Fibroblast of lung (primary cell): ENCODE results near the gene CENPB. TPM values are rescaled to one million over a fixed set of nuclear protein-coding genes. Genes with fewer than 3 reads are reported as not detected.
"Not testable (repeated sequence)": the region's sequence is repeated elsewhere in the genome, so short reads cannot be mapped to it uniquely, and the experiment has no call there.

Source experiments
- DNase-seq, 2 donors: peaks; one replicate each; pipeline versions ENCODE4 v3.0.0 to v3.0.0-alpha.2; 2010; ENCODE audit warnings: low read depth in 2 of 2
- H2AFZ ChIP-seq: 2 replicates; pipeline ENCODE4 v1.5.1; 2012; ENCODE audit warnings: low read length, control low read depth, inconsistent platforms
- H3K27ac ChIP-seq: 2 replicates; pipeline ENCODE4 v1.5.1; 2011; ENCODE audit warnings: low read length, control low read depth; ENCODE audit not compliant: insufficient read depth
- H3K27me3 ChIP-seq: 2 replicates; pipeline ENCODE4 v1.5.1; 2011; ENCODE audit warnings: mild to moderate bottlenecking, low read length; ENCODE audit not compliant: control insufficient read depth, insufficient read depth
- H3K36me3 ChIP-seq: 2 replicates; pipeline ENCODE4 v1.5.1; 2011; ENCODE audit warnings: low read length; ENCODE audit not compliant: control insufficient read depth, insufficient read depth
- H3K4me1 ChIP-seq: 2 replicates; pipeline ENCODE4 v1.5.1; 2011; ENCODE audit warnings: low read length; ENCODE audit not compliant: control insufficient read depth, insufficient read depth; ENCODE audit errors: extremely low read depth
- H3K4me2 ChIP-seq: 2 replicates; pipeline ENCODE4 v1.5.1; 2011; ENCODE audit warnings: low read length, control low read depth; ENCODE audit not compliant: insufficient read depth; ENCODE audit errors: extremely low read depth
- H3K4me3 ChIP-seq, 4 experiments: fragments of 200-600 bp in 1 of 4; sonication (generic) in 1 of 4; replicated peaks in 1 of 4; 2 replicates each; pipeline ENCODE4 v1.5.1; 2011 to 2016; ENCODE audit warnings: low read length in 4 of 4, low read depth in 3 of 4, mild to moderate bottlenecking in 3 of 4, control low read depth in 2 of 4, inconsistent platforms in 1 of 4, mixed read lengths in 1 of 4; ENCODE audit not compliant: insufficient read depth in 1 of 4; ENCODE audit errors: control extremely low read depth in 1 of 4
- H3K79me2 ChIP-seq: 2 replicates; pipeline ENCODE4 v1.5.1; 2012; ENCODE audit warnings: mild to moderate bottlenecking, low read length, inconsistent platforms; ENCODE audit not compliant: control insufficient read depth, insufficient read depth
- H3K9ac ChIP-seq: 2 replicates; pipeline ENCODE4 v1.5.1; 2011; ENCODE audit warnings: mild to moderate bottlenecking, low read length, control low read depth; ENCODE audit not compliant: insufficient read depth
- H3K9me3 ChIP-seq: 2 replicates; pipeline ENCODE4 v1.5.1; 2012; ENCODE audit warnings: low read depth, low read length; ENCODE audit not compliant: control insufficient read depth, insufficient read depth
- H4K20me1 ChIP-seq: 2 replicates; pipeline ENCODE4 v1.5.1; 2011; ENCODE audit warnings: low read length; ENCODE audit not compliant: control insufficient read depth, insufficient read depth; ENCODE audit errors: extremely low read depth
- EZH2 ChIP-seq: IDR thresholded peaks from 2 replicates; pipeline ENCODE4 v1.5.1; 2012; ENCODE audit warnings: low read length, control low read depth, mild to moderate bottlenecking; ENCODE audit errors: missing control alignments
- polyA minus RNA-seq: library from RNA; depleted of rRNA, polyadenylated mRNA; stranded (reverse); fragments of >200 nt; gene quantifications from 2 replicates; pipeline ENCODE4 v1.2.3, GENCODE V29; 2011; ENCODE audit warnings: low replicate concordance
- polyA plus RNA-seq, 2 donors: library from polyadenylated mRNA; depleted of rRNA in 1 of 2; stranded (reverse) in 1 of 2; unstranded in 1 of 2; fragments of >200 nt; gene quantifications; 2 replicates each; pipeline ENCODE4 v1.2.1, GENCODE V29; 2011 to 2012; ENCODE audit warnings: missing spikeins in 1 of 2
- total RNA-seq: library from RNA; depleted of rRNA; stranded (reverse); fragments of >200 nt; gene quantifications from 2 replicates; pipeline ENCODE4 v1.2.1, GENCODE V29; 2014
- TF ChIP-seq, protein P1 (sequence below), 2 donors: IDR thresholded peaks in 1 of 2; conservative IDR thresholded peaks in 1 of 2; 1 replicate in 1 of 2; 2 replicates in 1 of 2; pipeline ENCODE4 v1.5.1; 2011 to 2012; ENCODE audit warnings: low read length in 2 of 2, control low read depth in 1 of 2, inconsistent platforms in 1 of 2, low read depth in 1 of 2, mild to moderate bottlenecking in 1 of 2

The CENPB gene, protein sequence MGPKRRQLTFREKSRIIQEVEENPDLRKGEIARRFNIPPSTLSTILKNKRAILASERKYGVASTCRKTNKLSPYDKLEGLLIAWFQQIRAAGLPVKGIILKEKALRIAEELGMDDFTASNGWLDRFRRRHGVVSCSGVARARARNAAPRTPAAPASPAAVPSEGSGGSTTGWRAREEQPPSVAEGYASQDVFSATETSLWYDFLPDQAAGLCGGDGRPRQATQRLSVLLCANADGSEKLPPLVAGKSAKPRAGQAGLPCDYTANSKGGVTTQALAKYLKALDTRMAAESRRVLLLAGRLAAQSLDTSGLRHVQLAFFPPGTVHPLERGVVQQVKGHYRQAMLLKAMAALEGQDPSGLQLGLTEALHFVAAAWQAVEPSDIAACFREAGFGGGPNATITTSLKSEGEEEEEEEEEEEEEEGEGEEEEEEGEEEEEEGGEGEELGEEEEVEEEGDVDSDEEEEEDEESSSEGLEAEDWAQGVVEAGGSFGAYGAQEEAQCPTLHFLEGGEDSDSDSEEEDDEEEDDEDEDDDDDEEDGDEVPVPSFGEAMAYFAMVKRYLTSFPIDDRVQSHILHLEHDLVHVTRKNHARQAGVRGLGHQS
- 106 TPM in 2 replicates for total RNA-seq
- polyA plus RNA-seq, result 32.6 and 52.7 TPM in 2 replicates
- 71.6 and 118 TPM in 2 replicates for polyA plus RNA-seq (2012)
- polyA minus RNA-seq, result 78.5 and 104 TPM in 2 replicates

DNA sequence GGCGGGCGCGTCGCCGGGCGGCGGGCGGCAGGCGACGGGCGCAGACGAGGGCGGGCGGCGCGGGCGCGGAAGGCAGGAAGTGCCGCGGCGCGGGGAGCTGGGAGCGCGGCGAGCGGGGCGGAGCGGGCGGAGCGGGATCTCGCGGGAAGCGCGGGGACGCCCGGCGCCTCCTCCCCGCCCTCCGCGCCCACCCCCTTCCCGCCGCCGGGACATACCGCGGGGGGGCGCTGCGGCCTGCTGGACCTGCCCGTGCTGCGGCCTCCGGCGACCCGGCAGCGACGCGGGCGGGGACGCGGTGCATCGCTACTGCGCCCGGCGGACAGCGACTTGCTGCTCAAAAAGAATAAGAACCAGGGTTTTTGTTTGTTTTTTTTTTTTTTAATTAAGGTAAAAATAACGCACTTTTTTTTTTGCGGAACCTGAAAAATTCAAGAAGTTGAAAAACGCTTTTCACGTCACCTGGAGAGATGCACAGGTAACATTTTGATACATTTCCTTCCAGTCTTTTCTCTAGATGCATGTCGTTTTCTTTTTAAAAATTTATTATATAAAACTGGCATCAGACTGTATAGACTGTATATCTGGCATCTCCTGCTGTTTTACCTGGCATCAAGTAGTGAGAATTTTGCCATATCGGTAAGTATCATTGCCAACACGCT lies at the start of gene CENPB:
TSS of gene CENPB (minus strand) at position 76 of the 659 bp plus-strand sequence. CDS start 257 bp downstream, outside the sequence.
- H3K79me2 ChIP-seq, result peaks cover 34% of the 10 kb centered on the region
- peaks cover 17% of the 10 kb centered on the region for H3K4me1 ChIP-seq
- no peak for TF ChIP-seq EZH2
- TF ChIP-seq, protein P1, sequence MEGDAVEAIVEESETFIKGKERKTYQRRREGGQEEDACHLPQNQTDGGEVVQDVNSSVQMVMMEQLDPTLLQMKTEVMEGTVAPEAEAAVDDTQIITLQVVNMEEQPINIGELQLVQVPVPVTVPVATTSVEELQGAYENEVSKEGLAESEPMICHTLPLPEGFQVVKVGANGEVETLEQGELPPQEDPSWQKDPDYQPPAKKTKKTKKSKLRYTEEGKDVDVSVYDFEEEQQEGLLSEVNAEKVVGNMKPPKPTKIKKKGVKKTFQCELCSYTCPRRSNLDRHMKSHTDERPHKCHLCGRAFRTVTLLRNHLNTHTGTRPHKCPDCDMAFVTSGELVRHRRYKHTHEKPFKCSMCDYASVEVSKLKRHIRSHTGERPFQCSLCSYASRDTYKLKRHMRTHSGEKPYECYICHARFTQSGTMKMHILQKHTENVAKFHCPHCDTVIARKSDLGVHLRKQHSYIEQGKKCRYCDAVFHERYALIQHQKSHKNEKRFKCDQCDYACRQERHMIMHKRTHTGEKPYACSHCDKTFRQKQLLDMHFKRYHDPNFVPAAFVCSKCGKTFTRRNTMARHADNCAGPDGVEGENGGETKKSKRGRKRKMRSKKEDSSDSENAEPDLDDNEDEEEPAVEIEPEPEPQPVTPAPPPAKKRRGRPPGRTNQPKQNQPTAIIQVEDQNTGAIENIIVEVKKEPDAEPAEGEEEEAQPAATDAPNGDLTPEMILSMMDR (conservative IDR thresholded peaks at IDR 0.05 in 1 of 2, IDR thresholded peaks at IDR 0.05 in 1 of 2; ENCODE audit: low read depth in 1 of 2, low read length in 2 of 2), result peak; percentile 40 to 55
- no peaks in the 10 kb centered on the region for H3K9me3 ChIP-seq
- peak within 1 kb of the TSS; percentile 75 for H3K9ac ChIP-seq
- no peak within 1 kb of the TSS for H2AFZ ChIP-seq
- H4K20me1 ChIP-seq, result peaks cover 2% of the 10 kb centered on the region
- H3K27ac ChIP-seq, result peak within 1 kb of the TSS; percentile 81
- H3K27me3 ChIP-seq, result no peaks in the 10 kb centered on the region
- peak within 1 kb of the TSS; percentile 90 for H3K4me2 ChIP-seq
- H3K4me3 ChIP-seq, result peak within 1 kb of the TSS; percentile 67 to 82 (median 72)
- peak; percentile 71 to 81 for DNase-seq
- H3K36me3 ChIP-seq, result peaks cover 5% of the 10 kb centered on the region

DNA sequence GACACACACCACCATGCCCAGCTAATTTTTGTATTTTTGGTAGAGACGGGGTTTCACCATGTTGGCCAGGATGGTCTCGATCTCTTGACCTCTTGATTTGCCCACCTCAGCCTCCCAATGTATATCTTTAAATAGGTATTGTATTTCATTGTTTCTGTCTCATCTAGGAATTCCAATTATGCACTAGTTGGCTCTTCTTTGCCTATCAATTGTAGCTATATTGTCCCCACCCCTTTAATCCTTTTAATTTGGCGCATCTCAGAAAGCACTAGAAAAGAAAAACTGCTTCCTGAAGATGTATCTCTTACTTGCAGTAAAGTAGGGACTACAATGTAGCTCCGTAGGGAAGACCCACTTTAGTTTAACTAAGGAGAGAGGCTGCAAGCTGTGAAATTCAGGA lies 49.6 kb upstream of the CENPB start:
- Histone ChIP-seq H3K4me2 (no peak overlapping the region), H2AFZ (no peak overlapping the region), H3K36me3 (no peaks in the 10 kb centered on the region), H3K9ac (no peak overlapping the region), H3K79me2 (no peaks in the 10 kb centered on the region), H4K20me1 (no peaks in the 10 kb centered on the region), H3K4me1 (no peaks in the 10 kb centered on the region), H3K4me3 (no peak overlapping the region), H3K27ac (no peak overlapping the region), H3K9me3 (no peaks in the 10 kb centered on the region), H3K27me3 (no peaks in the 10 kb centered on the region)
- TF ChIP-seq, protein P1 (conservative IDR thresholded peaks at IDR 0.05 in 1 of 2, IDR thresholded peaks at IDR 0.05 in 1 of 2; ENCODE audit: low read depth in 1 of 2, low read length in 2 of 2), result no peak
- no peak for TF ChIP-seq EZH2
- no peak for DNase-seq

DNA sequence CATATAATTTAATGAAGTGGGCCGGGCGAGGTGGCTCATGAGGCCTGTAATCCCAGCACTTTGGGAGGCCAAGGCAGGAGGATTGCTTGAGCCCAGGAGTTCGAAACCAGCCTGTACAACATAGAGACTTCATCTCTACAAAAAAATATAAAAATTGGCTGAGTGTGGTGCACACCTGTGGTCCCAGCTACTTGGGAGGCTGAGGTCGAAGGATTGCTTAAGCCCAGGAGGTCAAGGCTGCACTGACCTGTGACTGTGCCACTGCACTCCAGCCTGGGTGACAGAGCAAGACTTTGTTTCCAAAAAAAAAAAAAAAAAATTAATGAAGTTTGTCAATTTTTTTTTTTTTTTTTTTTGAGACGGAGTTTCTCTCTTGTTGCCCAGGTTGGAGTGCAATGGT lies 43.4 kb upstream of the CENPB start:
- not testable (repeated sequence) for H3K4me2 ChIP-seq, H2AFZ ChIP-seq, H3K27me3 ChIP-seq, H4K20me1 ChIP-seq, H3K9ac ChIP-seq, H3K9me3 ChIP-seq, H3K36me3 ChIP-seq, DNase-seq, H3K79me2 ChIP-seq, H3K27ac ChIP-seq, H3K4me3 ChIP-seq, H3K4me1 ChIP-seq
